PC-9 (cell line): ENCODE measurements around the gene LSM4. TPM values are rescaled to one million over a fixed set of nuclear protein-coding genes. Genes with fewer than 3 reads are reported as not detected.

Experiments
- BruUV-seq: library from RNA; stranded (reverse); fragments of 400-500 nt; replicated peaks from 2 replicates; lab custom pipeline; 2021; lab: Mats Ljungman, UMichigan
- CTCF ChIA-PET: fragments of 300-600 bp; sonication (Branson Sonifier 250); formaldehyde crosslinking; loops from one replicate; lab custom pipeline; 2022; ENCODE audit warnings: antibody characterized with exemption; lab: Charles Lee
- POLR2A ChIA-PET: fragments of 300-600 bp; sonication (Branson Sonifier 250); formaldehyde crosslinking; loops from one replicate; lab custom pipeline; 2022; ENCODE audit warnings: antibody characterized with exemption; ENCODE audit not compliant: unreplicated experiment; lab: Charles Lee
- DNase-seq, 2 experiments: peaks; one replicate each; pipeline versions ENCODE4 v3.0.0 to v3.0.0-alpha.2; 2015 to 2022; ENCODE audit warnings: mixed read lengths in 1 of 2
- H2AFZ ChIP-seq: fragments of 200-600 bp; sonication (generic); 2 replicates; pipeline ENCODE4 v1.8.1; 2017; ENCODE audit warnings: antibody characterized with exemption
- H3F3A ChIP-seq: fragments of 200-600 bp; sonication (generic); 2 replicates; pipeline ENCODE4 v1.8.1; 2017; ENCODE audit warnings: antibody characterized with exemption, mild to moderate bottlenecking, low read depth; ENCODE audit not compliant: insufficient read depth
- H3K27ac ChIP-seq: fragments of 200-600 bp; sonication (generic); 2 replicates; pipeline ENCODE4 v1.6.1; 2016; ENCODE audit warnings: mixed run types
- H3K27me3 ChIP-seq: fragments of 200-600 bp; sonication (generic); 2 replicates; pipeline ENCODE4 v1.6.1; 2016; ENCODE audit warnings: low read depth, mixed run types; ENCODE audit not compliant: insufficient read depth
- H3K36me3 ChIP-seq: fragments of 200-600 bp; sonication (generic); 2 replicates; pipeline ENCODE4 v1.6.1; 2016; ENCODE audit warnings: low read depth, mixed run types
- H3K4me1 ChIP-seq: fragments of 200-600 bp; sonication (generic); replicated peaks from 2 replicates; pipeline ENCODE4 v1.6.1; 2016; ENCODE audit warnings: mixed run types; ENCODE audit not compliant: insufficient read depth
- H3K4me2 ChIP-seq: fragments of 200-600 bp; sonication (generic); 2 replicates; pipeline ENCODE4 v1.6.1; 2017; ENCODE audit warnings: mixed run types
- H3K4me3 ChIP-seq: fragments of 200-600 bp; sonication (generic); 2 replicates; pipeline ENCODE4 v1.6.1; 2016; ENCODE audit warnings: mixed run types
- H3K79me2 ChIP-seq: fragments of 200-600 bp; sonication (generic); 2 replicates; pipeline ENCODE4 v1.6.1; 2017; ENCODE audit warnings: low read depth, mixed run types
- H3K9me2 ChIP-seq: fragments of 200-600 bp; sonication (generic); 2 replicates; pipeline ENCODE4 v1.8.1; 2017; ENCODE audit warnings: mild to moderate bottlenecking; ENCODE audit not compliant: insufficient read depth
- H3K9me3 ChIP-seq: fragments of 200-600 bp; sonication (generic); 2 replicates; pipeline ENCODE4 v1.8.1; 2016; ENCODE audit warnings: low read depth; ENCODE audit not compliant: insufficient read depth
- H4K20me1 ChIP-seq: fragments of 200-600 bp; sonication (generic); 2 replicates; pipeline ENCODE4 v1.8.1; 2017; ENCODE audit not compliant: insufficient read depth
- EZH2 ChIP-seq: fragments of 200-600 bp; sonication (generic); IDR thresholded peaks from 2 replicates; pipeline ENCODE4 v1.8.0; 2017; ENCODE audit warnings: antibody characterized with exemption, low read depth
- intact Hi-C: fragments of 100-400 bp; cut with micrococcal nuclease; formaldehyde crosslinking; loops from one replicate; pipeline ENCODE4 v1.10.0; 2022; ENCODE audit not compliant: unreplicated experiment
- total RNA-seq: library from RNA; stranded (reverse); gene quantifications from 2 replicates; pipeline ENCODE4 v1.2.3, GENCODE V29; 2021
- TF ChIP-seq, protein P1 (sequence below): fragments of 200-600 bp; sonication (generic); conservative IDR thresholded peaks from 2 replicates; pipeline ENCODE4 v1.6.1; 2017; ENCODE audit warnings: mixed run types, antibody characterized with exemption, mild to moderate bottlenecking, moderate library complexity

Gene LSM4
- total RNA-seq, 1 experiment from 2014 or later, result 323 TPM

GRCh38 chr19:18333680-18334079 lies 10.8 kb upstream of the LSM4 start:
- peaks cover 44% of the 10 kb centered on the region for H3F3A ChIP-seq
- peak overlapping the region; percentile 89 for H3K27ac ChIP-seq
- DNase-seq, result peak; percentile 78 to 94
- TF ChIP-seq EZH2, result no peak
- TF ChIP-seq, protein P1, sequence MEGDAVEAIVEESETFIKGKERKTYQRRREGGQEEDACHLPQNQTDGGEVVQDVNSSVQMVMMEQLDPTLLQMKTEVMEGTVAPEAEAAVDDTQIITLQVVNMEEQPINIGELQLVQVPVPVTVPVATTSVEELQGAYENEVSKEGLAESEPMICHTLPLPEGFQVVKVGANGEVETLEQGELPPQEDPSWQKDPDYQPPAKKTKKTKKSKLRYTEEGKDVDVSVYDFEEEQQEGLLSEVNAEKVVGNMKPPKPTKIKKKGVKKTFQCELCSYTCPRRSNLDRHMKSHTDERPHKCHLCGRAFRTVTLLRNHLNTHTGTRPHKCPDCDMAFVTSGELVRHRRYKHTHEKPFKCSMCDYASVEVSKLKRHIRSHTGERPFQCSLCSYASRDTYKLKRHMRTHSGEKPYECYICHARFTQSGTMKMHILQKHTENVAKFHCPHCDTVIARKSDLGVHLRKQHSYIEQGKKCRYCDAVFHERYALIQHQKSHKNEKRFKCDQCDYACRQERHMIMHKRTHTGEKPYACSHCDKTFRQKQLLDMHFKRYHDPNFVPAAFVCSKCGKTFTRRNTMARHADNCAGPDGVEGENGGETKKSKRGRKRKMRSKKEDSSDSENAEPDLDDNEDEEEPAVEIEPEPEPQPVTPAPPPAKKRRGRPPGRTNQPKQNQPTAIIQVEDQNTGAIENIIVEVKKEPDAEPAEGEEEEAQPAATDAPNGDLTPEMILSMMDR, result no peak
- H3K4me2 ChIP-seq, result peak overlapping the region; percentile 71
- no peaks in the 10 kb centered on the region for H3K9me3 ChIP-seq
- peak overlapping the region; percentile 76 for H2AFZ ChIP-seq
- H3K4me1 ChIP-seq, result peaks cover 41% of the 10 kb centered on the region
- no TSS peak for BruUV-seq
- no peaks in the 10 kb centered on the region for H3K9me2 ChIP-seq
- H3K79me2 ChIP-seq, result no peaks in the 10 kb centered on the region; the same call in 1 of the 2 replicates
- H3K4me3 ChIP-seq, result peak overlapping the region; percentile 19; the same call in 1 of the 2 replicates
- POLR2A ChIA-PET, result interaction anchor here (0.6 to 0.9 kb wide), 4 partner anchors 52 to 474 kb away, joined by 3 to 16 read pairs (median 5); no protein-coding TSS in a partner anchor
- intact Hi-C loops, result no loop called here
- no peaks in the 10 kb centered on the region for H3K27me3 ChIP-seq
- no peaks in the 10 kb centered on the region for H3K36me3 ChIP-seq
- no peaks in the 10 kb centered on the region for H4K20me1 ChIP-seq
- CTCF ChIA-PET, result no interaction called here

DNA sequence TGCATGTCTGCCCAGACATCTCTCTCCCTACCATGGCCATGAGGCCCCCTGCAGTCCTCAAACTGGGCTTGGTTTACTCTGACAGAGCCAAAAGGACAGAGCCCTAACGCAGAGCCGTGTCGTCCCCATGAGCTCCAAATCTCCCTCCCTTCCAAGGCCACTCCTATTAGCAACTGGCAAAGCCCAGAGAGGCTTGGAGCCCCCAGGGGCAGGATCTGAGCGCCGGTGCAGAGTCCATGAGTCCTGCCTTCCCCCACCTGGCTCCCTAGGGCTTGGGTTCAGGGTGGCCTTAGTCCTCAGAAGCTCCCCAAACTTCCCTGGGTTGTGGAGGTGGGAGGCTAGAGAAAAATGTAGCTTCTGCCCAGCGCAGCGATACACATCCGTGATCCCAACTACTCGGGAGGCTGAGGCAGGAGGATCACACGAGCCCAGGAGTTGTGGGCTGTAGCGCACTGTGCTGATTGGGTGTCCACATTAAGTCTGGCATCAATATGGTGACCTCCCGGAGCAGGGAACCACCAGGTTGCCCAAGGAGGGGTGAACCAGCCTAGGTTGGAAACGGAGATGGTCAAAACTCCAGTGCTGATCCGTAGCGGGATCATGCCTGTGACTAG lies 10.1 kb upstream of the LSM4 start:
- Histone ChIP-seq H3K4me3 (no peak overlapping the region), H3K4me1 (peaks cover 41% of the 10 kb centered on the region), H4K20me1 (no peaks in the 10 kb centered on the region), H3K27ac (peak overlapping the region; percentile 89), H3K79me2 (no peaks in the 10 kb centered on the region; the same call in 1 of the 2 replicates), H3K9me2 (no peaks in the 10 kb centered on the region), H3K4me2 (peak overlapping the region; percentile 71), H3K36me3 (no peaks in the 10 kb centered on the region), H3F3A (peaks cover 47% of the 10 kb centered on the region), H3K27me3 (no peaks in the 10 kb centered on the region), H3K9me3 (no peaks in the 10 kb centered on the region), H2AFZ (peak overlapping the region; percentile 60; the same call in 1 of the 2 replicates)
- ChIA-PET CTCF (interaction anchor here (0.5 to 0.6 kb wide), 3 partner anchors 13 to 144 kb away, joined by 3 to 13 read pairs (median 4); no protein-coding TSS in a partner anchor), POLR2A (interaction anchor here (0.6 to 0.7 kb wide), 2 partner anchors 277 to 408 kb away, joined by 7 to 16 read pairs; no protein-coding TSS in a partner anchor)
- intact Hi-C loops, result no loop called here
- TF ChIP-seq, protein P1, result no peak
- TF ChIP-seq EZH2, result no peak
- BruUV-seq, result no TSS peak
- DNase-seq, result no peak

DNA sequence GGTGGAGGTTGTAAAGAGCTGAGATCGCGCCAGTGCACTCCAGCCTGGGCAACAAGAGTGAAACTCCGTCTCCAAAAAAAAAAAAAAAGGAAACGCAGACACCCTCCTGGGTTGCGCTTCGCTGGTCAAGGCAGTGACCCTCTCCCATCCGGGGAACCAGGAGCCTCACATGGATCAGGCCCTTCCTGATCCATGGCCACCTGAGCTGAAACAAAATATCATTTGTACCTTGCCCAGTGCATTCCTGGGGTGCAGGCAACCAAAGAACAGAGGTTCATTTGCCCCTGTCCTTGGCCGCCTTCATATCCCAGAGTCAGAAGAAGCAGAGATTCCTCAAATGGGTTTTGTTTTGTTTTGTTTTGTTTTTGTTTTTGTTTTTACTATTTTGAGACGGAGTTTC lies 8.0 kb upstream of the LSM4 start:
- peaks cover 61% of the 10 kb centered on the region for H3F3A ChIP-seq
- intact Hi-C loops, result no loop called here
- H3K4me1 ChIP-seq, result peaks cover 41% of the 10 kb centered on the region
- POLR2A ChIA-PET, result interaction anchor here (0.6 kb wide), 1 partner anchor 138 kb away, joined by 5 read pairs; no protein-coding TSS in a partner anchor
- no peaks in the 10 kb centered on the region; the same call in 1 of the 2 replicates for H3K79me2 ChIP-seq
- no peak for DNase-seq
- H3K4me3 ChIP-seq, result no peak overlapping the region
- H4K20me1 ChIP-seq, result no peaks in the 10 kb centered on the region
- CTCF ChIA-PET, result no interaction called here
- no peak overlapping the region for H2AFZ ChIP-seq
- no peak overlapping the region for H3K4me2 ChIP-seq
- H3K27ac ChIP-seq, result no peak overlapping the region
- H3K36me3 ChIP-seq, result no peaks in the 10 kb centered on the region
- TF ChIP-seq, protein P1, result no peak
- no peak for TF ChIP-seq EZH2
- BruUV-seq, result no TSS peak
- no peaks in the 10 kb centered on the region for H3K9me3 ChIP-seq
- H3K9me2 ChIP-seq, result no peaks in the 10 kb centered on the region
- H3K27me3 ChIP-seq, result no peaks in the 10 kb centered on the region
